NCI-H526 treated with DMSO at 0.1 percent for 48 hours (cell line): ENCODE results near the gene CPTP.

Experiments used
- DNase-seq: peaks from one replicate; lab custom pipeline; 2025; lab: John Stamatoyannopoulos, UW

Gene CPTP

GRCh38 chr1:1349256-1350012 is 24.8 kb downstream of the CPTP start, which contains the start of gene DVL1:
Gene DVL1 (minus strand): TSS chr1:1349418. CDS start chr1:1349065, 353 bp downstream.
- no peak for DNase-seq

GRCh38 chr1:1351511-1352427 is 27.2 kb downstream of the CPTP start:
- DNase-seq: no peak

- DNase-seq: no peak
Observed at GRCh38 chr1:1352786-1353388, 28.3 kb downstream of the CPTP start.

- no peak for DNase-seq
Observed at GRCh38 chr1:1353389-1354151, 29.0 kb downstream of the CPTP start.

- no peak for DNase-seq
Observed at GRCh38 chr1:1354271-1355247, 30.0 kb downstream of the CPTP start.

GRCh38 chr1:1355416-1355815 is 30.8 kb downstream of the CPTP start:
- peak; percentile 24 for DNase-seq

GRCh38 chr1:1356166-1356795 is 31.7 kb downstream of the CPTP start:
- no peak for DNase-seq

- DNase-seq: no peak
Observed at GRCh38 chr1:1356796-1357401, 32.3 kb downstream of the CPTP start.

- DNase-seq: no peak
Observed at GRCh38 chr1:1357871-1358432, 33.4 kb downstream of the CPTP start.

- no peak for DNase-seq
Observed at GRCh38 chr1:1358433-1359271, 34.0 kb downstream of the CPTP start, which contains the start of gene MXRA8. Gene MXRA8 (minus strand): TSS chr1:1358555. CDS start chr1:1358504, 51 bp downstream.

GRCh38 chr1:1359308-1359663 is 34.7 kb downstream of the CPTP start:
- no peak for DNase-seq

- no peak for DNase-seq
Observed at GRCh38 chr1:1359664-1360468, 35.3 kb downstream of the CPTP start.

- no peak for DNase-seq
Observed at GRCh38 chr1:1360506-1361169, 36.0 kb downstream of the CPTP start.

GRCh38 chr1:1361233-1361981 is 36.8 kb downstream of the CPTP start:
- no peak for DNase-seq

GRCh38 chr1:1361982-1362423 is 37.4 kb downstream of the CPTP start:
- DNase-seq: no peak

- no peak for DNase-seq
Observed at GRCh38 chr1:1364266-1364665, 39.7 kb downstream of the CPTP start.
